Epithelial cell of proximal tubule (primary cell): Measurements from ENCODE around the gene CA7. TPM values are rescaled to one million over a fixed set of nuclear protein-coding genes. Genes with fewer than 3 reads are reported as not detected.

ENCODE experiments used
- DNase-seq: peaks from one replicate; pipeline ENCODE4 v3.0.0-alpha.2; 2011; ENCODE audit warnings: low read depth
- H3K4me3 ChIP-seq: 2 replicates; pipeline ENCODE4 v1.5.1; 2011; ENCODE audit warnings: low read depth, mild to moderate bottlenecking, low read length
- total RNA-seq: library from RNA; depleted of rRNA; stranded (reverse); fragments of >200 nt; gene quantifications from 2 replicates; pipeline ENCODE4 v1.2.3, GENCODE V29; 2015
- TF ChIP-seq, protein P1 (sequence below): conservative IDR thresholded peaks from 2 replicates; pipeline ENCODE4 v1.5.1; 2012; ENCODE audit warnings: low read depth, mild to moderate bottlenecking, low read length

The CA7 gene
- total RNA-seq, 1 donor from 2014 or later, result 0.12 TPM

DNA sequence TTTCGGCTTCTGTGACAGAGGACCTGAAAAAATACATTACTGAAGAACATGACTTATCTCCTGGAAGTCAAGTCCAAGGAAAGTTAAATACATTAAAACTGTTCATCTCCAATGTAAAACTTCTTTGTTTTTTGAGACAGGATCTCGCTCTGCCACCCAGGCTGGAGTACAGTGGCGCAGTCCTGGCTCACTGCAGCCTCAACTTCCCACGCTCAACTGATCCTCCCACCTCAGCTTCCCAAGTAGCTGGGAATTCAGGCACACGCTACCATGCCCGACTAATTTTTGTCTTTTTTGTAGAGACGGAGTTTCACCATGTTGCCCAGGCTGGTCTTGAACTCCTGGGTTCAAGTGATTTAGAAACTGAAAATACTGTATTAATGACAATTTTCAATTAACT is 33.2 kb upstream of the CA7 start:
- TF ChIP-seq, protein P1, sequence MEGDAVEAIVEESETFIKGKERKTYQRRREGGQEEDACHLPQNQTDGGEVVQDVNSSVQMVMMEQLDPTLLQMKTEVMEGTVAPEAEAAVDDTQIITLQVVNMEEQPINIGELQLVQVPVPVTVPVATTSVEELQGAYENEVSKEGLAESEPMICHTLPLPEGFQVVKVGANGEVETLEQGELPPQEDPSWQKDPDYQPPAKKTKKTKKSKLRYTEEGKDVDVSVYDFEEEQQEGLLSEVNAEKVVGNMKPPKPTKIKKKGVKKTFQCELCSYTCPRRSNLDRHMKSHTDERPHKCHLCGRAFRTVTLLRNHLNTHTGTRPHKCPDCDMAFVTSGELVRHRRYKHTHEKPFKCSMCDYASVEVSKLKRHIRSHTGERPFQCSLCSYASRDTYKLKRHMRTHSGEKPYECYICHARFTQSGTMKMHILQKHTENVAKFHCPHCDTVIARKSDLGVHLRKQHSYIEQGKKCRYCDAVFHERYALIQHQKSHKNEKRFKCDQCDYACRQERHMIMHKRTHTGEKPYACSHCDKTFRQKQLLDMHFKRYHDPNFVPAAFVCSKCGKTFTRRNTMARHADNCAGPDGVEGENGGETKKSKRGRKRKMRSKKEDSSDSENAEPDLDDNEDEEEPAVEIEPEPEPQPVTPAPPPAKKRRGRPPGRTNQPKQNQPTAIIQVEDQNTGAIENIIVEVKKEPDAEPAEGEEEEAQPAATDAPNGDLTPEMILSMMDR, result no peak
- H3K4me3 ChIP-seq, result no peak overlapping the region

GRCh38 chr16:66814734-66815133 is 29.5 kb upstream of the CA7 start:
- no peak overlapping the region for H3K4me3 ChIP-seq
- no peak for DNase-seq
- TF ChIP-seq, protein P1, result no peak

More for the DNA sequence above, 33.2 kb upstream of the CA7 start:
- DNase-seq, result no peak

DNA sequence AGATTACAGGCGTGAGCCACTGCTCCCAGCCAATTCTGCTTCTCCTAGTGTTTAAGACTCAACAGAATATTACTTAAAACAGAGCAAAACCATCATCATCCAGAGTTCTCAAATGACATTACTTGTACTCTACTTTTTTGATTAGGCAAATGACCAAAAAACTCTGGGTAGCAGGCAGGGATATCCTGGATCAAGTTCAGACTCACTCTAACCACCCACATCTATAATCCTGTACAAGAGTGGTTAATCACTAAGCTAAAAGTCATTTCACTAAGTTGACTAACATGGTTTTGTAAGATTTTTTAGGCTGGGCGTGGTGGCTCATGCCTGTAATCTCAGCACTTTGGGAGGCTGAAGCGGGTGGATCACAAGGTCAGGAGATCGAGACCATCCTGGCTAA is 20.2 kb upstream of the CA7 start:
- no peak overlapping the region for H3K4me3 ChIP-seq
- TF ChIP-seq, protein P1, result no peak
- no peak for DNase-seq

DNA sequence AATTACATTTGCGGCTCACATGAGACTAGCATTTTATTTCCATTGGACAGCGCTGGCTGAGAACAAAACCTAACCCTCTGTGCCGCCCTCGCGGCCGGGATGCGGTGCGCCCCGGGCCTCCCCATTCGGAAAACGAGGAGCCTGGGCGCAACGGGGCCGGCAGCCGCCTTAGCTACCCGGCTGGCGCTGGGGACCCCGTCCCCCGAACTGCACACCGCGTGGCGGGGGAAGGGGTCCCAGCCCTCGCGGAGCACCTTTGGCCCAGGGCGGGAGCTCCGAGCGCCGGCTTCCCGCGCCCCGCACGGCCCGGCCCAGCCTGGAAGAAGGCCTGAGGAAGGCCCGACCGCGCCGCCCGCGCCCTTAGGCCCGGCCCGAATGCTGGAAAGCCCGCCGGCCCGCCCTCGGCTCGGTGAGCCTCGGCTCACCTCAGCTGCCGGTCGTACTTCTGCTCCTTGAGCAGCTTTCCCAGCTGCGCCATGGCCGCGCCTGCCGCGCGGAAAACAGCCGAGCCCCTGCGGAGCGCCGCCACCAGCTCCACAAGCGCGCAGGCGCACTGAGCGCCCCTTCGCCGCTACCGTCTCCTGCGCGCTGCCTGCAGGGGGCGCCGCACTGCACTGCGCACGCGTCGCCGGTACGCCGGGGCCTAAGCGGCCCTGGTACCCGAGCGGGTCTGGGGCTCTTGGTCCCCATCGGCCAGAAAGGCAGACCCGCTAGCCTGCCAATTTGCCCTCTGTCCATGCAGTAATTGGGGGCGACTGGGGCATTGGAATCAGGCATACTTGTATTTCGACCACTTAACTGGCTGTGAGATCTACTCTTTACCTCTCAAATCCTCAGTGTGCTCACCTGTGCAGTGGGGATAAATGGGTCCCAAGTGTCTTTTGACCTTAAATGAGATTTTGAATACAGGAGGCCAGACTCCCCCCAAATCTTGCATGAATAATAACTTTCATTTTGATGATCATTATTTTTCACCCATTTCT is 13.5 kb upstream of the CA7 start, which contains the start of gene NAE1:
Gene NAE1, minus strand, starts transcription at position 555 of the 983 bp plus-strand sequence. Its CDS starts 77 bp downstream, at position 478.
- no peak for DNase-seq
- TF ChIP-seq, protein P1, result peak; percentile 84
- peak within 1 kb of the TSS; percentile 87 for H3K4me3 ChIP-seq

- no peak for DNase-seq
- H3K4me3 ChIP-seq, result no peak overlapping the region
- TF ChIP-seq, protein P1, result no peak
Observed at GRCh38 chr16:66832190-66832589, 12.0 kb upstream of the CA7 start.

DNA sequence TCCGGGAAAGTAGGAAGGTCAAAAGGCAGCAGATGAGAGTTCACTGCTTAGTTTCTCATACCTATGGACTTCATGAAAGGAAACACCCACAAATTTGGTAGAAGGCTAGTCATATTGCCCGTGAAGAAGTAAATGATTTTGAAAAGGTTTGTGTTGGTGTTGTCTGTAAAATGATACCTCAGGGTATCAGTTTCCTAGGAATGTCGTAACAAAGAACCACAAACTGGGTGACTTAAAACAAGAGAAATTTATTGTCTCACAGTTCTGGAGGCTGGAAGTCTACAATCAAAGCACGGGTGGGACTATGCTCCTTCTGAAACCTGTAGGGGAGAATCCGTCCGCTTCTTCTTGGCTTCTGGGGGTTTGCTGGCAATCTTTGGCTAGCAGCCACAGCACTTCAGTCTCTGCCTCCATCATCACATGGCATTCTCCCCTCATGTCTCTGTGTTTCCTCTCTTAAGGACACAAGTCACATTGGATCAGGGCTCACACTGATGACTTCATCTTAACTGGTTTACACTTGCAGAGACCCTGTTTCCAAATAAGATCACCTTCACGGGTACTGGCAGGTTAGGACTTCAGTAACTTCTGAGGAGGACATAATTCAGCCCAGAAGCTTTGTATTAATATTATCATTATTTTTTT is 11.4 kb upstream of the CA7 start:
- no peak for DNase-seq
- TF ChIP-seq, protein P1, result no peak
- H3K4me3 ChIP-seq, result no peak overlapping the region
